Measurements from ENCODE around the gene DSE.

The DSE gene

GRCh38 chr6:116405652-116406356, 35.1 kb downstream of the DSE start:
- no peaks in the 10 kb centered on the region for H3K9me3 ChIP-seq (ENCODE audit: control insufficient read depth in 2 of 2, low read length in 2 of 2)
- H3K27me3 ChIP-seq (ENCODE audit: control insufficient read depth in 2 of 2, insufficient read depth in 2 of 2, low read length in 2 of 2) = peaks cover 0 to 2% of the 10 kb centered on the region in 2 donors
- H3K36me3 ChIP-seq (ENCODE audit: control insufficient read depth in 2 of 2, insufficient read depth in 2 of 2, low read length in 2 of 2) = no peaks in the 10 kb centered on the region
- H3K4me3 ChIP-seq (ENCODE audit: low read length in 2 of 2) = no peak overlapping the region
- no peaks in the 10 kb centered on the region for H3K4me1 ChIP-seq (ENCODE audit: control insufficient read depth in 2 of 2, insufficient read depth in 2 of 2, low read length in 2 of 2)
- H3K27ac ChIP-seq (ENCODE audit: low read depth in 2 of 2, low read length in 2 of 2) = peak overlapping the region in 1 of 2 donors; percentile 33
- H3K9ac ChIP-seq (ENCODE audit: low read depth in 1 of 2, low read length in 2 of 2) = no peak overlapping the region

DNA sequence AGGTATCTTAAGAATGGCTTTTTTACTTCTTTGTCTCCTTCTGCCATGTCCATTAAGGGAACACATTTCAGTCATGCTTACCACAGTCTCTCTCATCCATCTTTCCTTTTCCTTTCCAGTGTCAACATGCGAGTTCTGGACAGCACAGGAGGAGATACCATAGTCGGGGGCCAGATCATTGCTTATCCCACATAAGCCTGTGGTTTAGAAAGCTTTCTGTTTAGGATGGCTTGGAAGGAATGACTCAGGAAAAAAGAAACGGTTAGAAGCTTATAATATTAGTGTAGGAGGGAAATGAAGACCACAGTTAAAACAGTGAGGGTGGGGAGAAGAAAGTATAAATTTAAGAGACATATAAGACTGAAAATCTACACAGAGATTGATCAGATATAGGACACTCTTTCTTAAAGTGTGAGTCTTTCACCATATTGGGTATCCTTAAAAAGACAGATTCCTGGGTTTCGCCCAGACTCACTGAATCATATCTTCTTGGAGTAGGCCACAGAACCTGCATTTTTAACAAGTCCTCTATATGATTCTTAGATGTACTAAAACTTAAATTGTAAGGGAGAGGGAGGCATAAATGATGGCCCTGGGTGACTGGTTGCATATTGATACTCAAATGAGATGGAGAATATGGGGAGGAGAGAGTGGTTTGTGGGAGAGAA, 36.1 kb downstream of the DSE start:
- H3K4me3 ChIP-seq (ENCODE audit: low read length in 2 of 2) = no peak overlapping the region
- H3K27me3 ChIP-seq (ENCODE audit: control insufficient read depth in 2 of 2, insufficient read depth in 2 of 2, low read length in 2 of 2) = peaks cover 0 to 2% of the 10 kb centered on the region in 2 donors
- no peaks in the 10 kb centered on the region for H3K9me3 ChIP-seq (ENCODE audit: control insufficient read depth in 2 of 2, low read length in 2 of 2)
- no peaks in the 10 kb centered on the region for H3K36me3 ChIP-seq (ENCODE audit: control insufficient read depth in 2 of 2, insufficient read depth in 2 of 2, low read length in 2 of 2)
- H3K4me1 ChIP-seq (ENCODE audit: control insufficient read depth in 2 of 2, insufficient read depth in 2 of 2, low read length in 2 of 2) = peaks cover 0 to 3% of the 10 kb centered on the region in 2 donors
- no peak overlapping the region for H3K9ac ChIP-seq (ENCODE audit: low read depth in 1 of 2, low read length in 2 of 2)
- no peak overlapping the region for H3K27ac ChIP-seq (ENCODE audit: low read depth in 2 of 2, low read length in 2 of 2)

DNA sequence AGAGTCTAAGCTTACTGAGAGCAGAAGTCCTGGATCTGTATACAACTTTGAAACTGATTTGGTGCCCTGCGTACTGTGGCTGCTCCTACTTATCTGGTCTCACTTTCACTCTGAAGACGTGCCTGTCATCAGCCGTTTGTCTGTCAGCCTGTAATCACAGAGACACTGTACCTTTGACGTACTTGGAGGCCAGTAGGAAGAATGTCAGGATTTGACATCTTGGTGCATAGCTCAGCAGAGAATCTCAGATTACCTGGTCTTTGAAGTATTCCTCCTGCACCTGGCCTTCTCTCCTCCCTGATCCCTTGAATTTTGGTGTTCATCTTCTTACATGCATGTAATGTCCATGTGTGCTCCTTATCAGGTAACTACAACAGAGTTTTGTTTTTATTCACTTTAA, 37.7 kb downstream of the DSE start:
- Histone ChIP-seq H3K9ac (ENCODE audit: low read depth in 1 of 2, low read length in 2 of 2) (no peak overlapping the region), H3K27me3 (ENCODE audit: control insufficient read depth in 2 of 2, insufficient read depth in 2 of 2, low read length in 2 of 2) (peaks cover 0 to 2% of the 10 kb centered on the region in 2 donors), H3K36me3 (ENCODE audit: control insufficient read depth in 2 of 2, insufficient read depth in 2 of 2, low read length in 2 of 2) (no peaks in the 10 kb centered on the region), H3K4me3 (ENCODE audit: low read length in 2 of 2) (no peak overlapping the region), H3K27ac (ENCODE audit: low read depth in 2 of 2, low read length in 2 of 2) (no peak overlapping the region), H3K9me3 (ENCODE audit: control insufficient read depth in 2 of 2, low read length in 2 of 2) (no peaks in the 10 kb centered on the region), H3K4me1 (ENCODE audit: control insufficient read depth in 2 of 2, insufficient read depth in 2 of 2, low read length in 2 of 2) (peaks cover 0 to 3% of the 10 kb centered on the region in 2 donors)

DNA sequence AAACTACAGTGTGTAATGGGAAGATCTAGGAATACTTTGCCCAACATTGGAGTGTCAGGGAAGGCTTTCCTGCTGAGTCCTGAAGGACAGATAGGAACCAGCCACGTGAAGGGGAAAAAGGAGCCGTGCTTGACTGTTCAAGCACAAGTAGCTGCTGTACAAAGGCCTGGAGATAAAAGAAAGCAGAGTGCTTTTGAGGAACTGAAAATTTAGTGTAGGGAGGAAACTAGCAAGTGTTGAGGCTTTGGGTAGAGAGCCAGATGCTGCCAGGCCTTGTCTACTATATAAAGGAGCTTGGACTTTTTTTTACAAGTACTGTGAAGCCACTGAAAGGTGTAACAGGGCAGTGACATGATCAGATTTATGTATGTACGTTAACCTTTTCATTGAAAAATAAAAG, 39.0 kb downstream of the DSE start:
- no peak overlapping the region for H3K4me3 ChIP-seq (ENCODE audit: low read length in 2 of 2)
- H3K9ac ChIP-seq (ENCODE audit: low read depth in 1 of 2, low read length in 2 of 2) = no peak overlapping the region
- H3K36me3 ChIP-seq (ENCODE audit: control insufficient read depth in 2 of 2, insufficient read depth in 2 of 2, low read length in 2 of 2) = no peaks in the 10 kb centered on the region
- peaks cover 0 to 2% of the 10 kb centered on the region in 2 donors for H3K27me3 ChIP-seq (ENCODE audit: control insufficient read depth in 2 of 2, insufficient read depth in 2 of 2, low read length in 2 of 2)
- peaks cover 0 to 3% of the 10 kb centered on the region in 2 donors for H3K4me1 ChIP-seq (ENCODE audit: control insufficient read depth in 2 of 2, insufficient read depth in 2 of 2, low read length in 2 of 2)
- H3K27ac ChIP-seq (ENCODE audit: low read depth in 2 of 2, low read length in 2 of 2) = no peak overlapping the region
- no peaks in the 10 kb centered on the region for H3K9me3 ChIP-seq (ENCODE audit: control insufficient read depth in 2 of 2, low read length in 2 of 2)

DNA sequence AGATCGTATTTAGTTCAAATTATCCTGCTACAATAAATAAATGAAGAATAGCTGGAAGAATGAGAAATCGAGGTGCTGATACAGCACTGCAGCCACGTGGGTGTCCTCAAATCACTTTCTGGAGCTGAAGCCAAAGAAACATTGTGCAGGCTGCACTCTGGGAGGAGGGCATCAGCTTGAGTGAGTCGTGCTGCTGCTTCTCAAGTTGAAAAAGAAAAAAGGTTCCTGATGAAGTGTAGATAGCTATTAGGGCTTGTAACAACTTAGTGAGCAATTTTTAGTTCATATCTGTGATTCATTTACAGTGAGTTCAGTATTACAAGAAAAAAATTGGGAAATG, 40.5 kb downstream of the DSE start:
- H3K27me3 ChIP-seq (ENCODE audit: control insufficient read depth in 2 of 2, insufficient read depth in 2 of 2, low read length in 2 of 2) = peaks cover 0 to 2% of the 10 kb centered on the region in 2 donors
- H3K4me1 ChIP-seq (ENCODE audit: control insufficient read depth in 2 of 2, insufficient read depth in 2 of 2, low read length in 2 of 2) = peaks cover 0 to 3% of the 10 kb centered on the region in 2 donors
- no peaks in the 10 kb centered on the region for H3K36me3 ChIP-seq (ENCODE audit: control insufficient read depth in 2 of 2, insufficient read depth in 2 of 2, low read length in 2 of 2)
- no peaks in the 10 kb centered on the region for H3K9me3 ChIP-seq (ENCODE audit: control insufficient read depth in 2 of 2, low read length in 2 of 2)
- no peak overlapping the region for H3K4me3 ChIP-seq (ENCODE audit: low read length in 2 of 2)
- no peak overlapping the region for H3K27ac ChIP-seq (ENCODE audit: low read depth in 2 of 2, low read length in 2 of 2)
- no peak overlapping the region for H3K9ac ChIP-seq (ENCODE audit: low read depth in 1 of 2, low read length in 2 of 2)

DNA sequence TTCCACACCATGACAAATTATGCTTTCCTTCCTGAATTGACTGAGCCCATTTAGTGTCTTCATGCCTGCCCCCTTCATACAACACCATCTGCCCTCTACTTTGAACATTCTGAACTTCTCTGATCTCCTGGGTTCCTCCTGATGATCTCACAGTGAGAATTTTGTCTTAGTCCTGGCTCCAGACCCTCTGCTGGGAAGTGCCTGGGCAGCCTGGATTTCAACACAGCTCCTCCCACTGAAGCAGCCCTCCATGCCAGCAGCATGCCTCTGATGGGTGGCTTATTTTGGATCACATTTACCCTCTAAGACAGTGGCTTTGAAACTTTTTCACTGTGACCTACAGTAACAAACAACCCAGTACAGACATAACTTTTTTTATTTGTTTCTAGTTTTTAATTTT, 41.5 kb downstream of the DSE start:
- no peak overlapping the region for H3K27ac ChIP-seq (ENCODE audit: low read depth in 2 of 2, low read length in 2 of 2)
- H3K36me3 ChIP-seq (ENCODE audit: control insufficient read depth in 2 of 2, insufficient read depth in 2 of 2, low read length in 2 of 2) = no peaks in the 10 kb centered on the region
- H3K27me3 ChIP-seq (ENCODE audit: control insufficient read depth in 2 of 2, insufficient read depth in 2 of 2, low read length in 2 of 2) = peaks cover 0 to 2% of the 10 kb centered on the region in 2 donors
- no peak overlapping the region for H3K4me3 ChIP-seq (ENCODE audit: low read length in 2 of 2)
- H3K4me1 ChIP-seq (ENCODE audit: control insufficient read depth in 2 of 2, insufficient read depth in 2 of 2, low read length in 2 of 2) = peaks cover 0 to 3% of the 10 kb centered on the region in 2 donors
- no peak overlapping the region for H3K9ac ChIP-seq (ENCODE audit: low read depth in 1 of 2, low read length in 2 of 2)
- H3K9me3 ChIP-seq (ENCODE audit: control insufficient read depth in 2 of 2, low read length in 2 of 2) = no peaks in the 10 kb centered on the region

DNA sequence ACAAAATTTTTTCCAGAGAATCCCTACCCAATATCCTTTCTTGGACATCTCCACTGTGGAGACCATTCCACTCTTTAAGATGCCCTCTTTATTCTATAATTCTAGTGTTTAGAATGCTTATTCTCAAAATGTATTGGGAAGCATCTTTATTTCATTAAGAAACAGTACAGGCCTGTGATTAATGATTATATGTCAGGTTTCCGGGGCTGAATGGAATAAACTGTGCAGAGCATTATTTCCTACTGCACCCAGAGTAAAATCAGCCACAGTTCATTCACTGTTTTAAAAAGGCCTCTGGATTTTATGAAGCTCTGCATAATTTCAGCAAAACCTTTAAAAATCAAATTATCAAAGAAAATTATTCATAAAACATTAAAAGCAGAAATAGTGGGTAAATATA, 42.6 kb downstream of the DSE start:
- peaks cover 0 to 3% of the 10 kb centered on the region in 2 donors for H3K4me1 ChIP-seq (ENCODE audit: control insufficient read depth in 2 of 2, insufficient read depth in 2 of 2, low read length in 2 of 2)
- peaks cover 0 to 2% of the 10 kb centered on the region in 2 donors for H3K27me3 ChIP-seq (ENCODE audit: control insufficient read depth in 2 of 2, insufficient read depth in 2 of 2, low read length in 2 of 2)
- H3K9ac ChIP-seq (ENCODE audit: low read depth in 1 of 2, low read length in 2 of 2) = no peak overlapping the region
- no peaks in the 10 kb centered on the region for H3K36me3 ChIP-seq (ENCODE audit: control insufficient read depth in 2 of 2, insufficient read depth in 2 of 2, low read length in 2 of 2)
- H3K9me3 ChIP-seq (ENCODE audit: control insufficient read depth in 2 of 2, low read length in 2 of 2) = no peaks in the 10 kb centered on the region
- H3K4me3 ChIP-seq (ENCODE audit: low read length in 2 of 2) = no peak overlapping the region
- no peak overlapping the region for H3K27ac ChIP-seq (ENCODE audit: low read depth in 2 of 2, low read length in 2 of 2)

- H3K27me3 ChIP-seq (ENCODE audit: control insufficient read depth in 2 of 2, insufficient read depth in 2 of 2, low read length in 2 of 2) = no peaks in the 10 kb centered on the region
- no peak overlapping the region for H3K4me3 ChIP-seq (ENCODE audit: low read length in 2 of 2)
- no peaks in the 10 kb centered on the region for H3K36me3 ChIP-seq (ENCODE audit: control insufficient read depth in 2 of 2, insufficient read depth in 2 of 2, low read length in 2 of 2)
- no peak overlapping the region for H3K9ac ChIP-seq (ENCODE audit: low read depth in 1 of 2, low read length in 2 of 2)
- no peaks in the 10 kb centered on the region for H3K4me1 ChIP-seq (ENCODE audit: control insufficient read depth in 2 of 2, insufficient read depth in 2 of 2, low read length in 2 of 2)
- H3K9me3 ChIP-seq (ENCODE audit: control insufficient read depth in 2 of 2, low read length in 2 of 2) = no peaks in the 10 kb centered on the region
- H3K27ac ChIP-seq (ENCODE audit: low read depth in 2 of 2, low read length in 2 of 2) = no peak overlapping the region
Measured at GRCh38 chr6:116417661-116418060, 46.9 kb downstream of the DSE start.

DNA sequence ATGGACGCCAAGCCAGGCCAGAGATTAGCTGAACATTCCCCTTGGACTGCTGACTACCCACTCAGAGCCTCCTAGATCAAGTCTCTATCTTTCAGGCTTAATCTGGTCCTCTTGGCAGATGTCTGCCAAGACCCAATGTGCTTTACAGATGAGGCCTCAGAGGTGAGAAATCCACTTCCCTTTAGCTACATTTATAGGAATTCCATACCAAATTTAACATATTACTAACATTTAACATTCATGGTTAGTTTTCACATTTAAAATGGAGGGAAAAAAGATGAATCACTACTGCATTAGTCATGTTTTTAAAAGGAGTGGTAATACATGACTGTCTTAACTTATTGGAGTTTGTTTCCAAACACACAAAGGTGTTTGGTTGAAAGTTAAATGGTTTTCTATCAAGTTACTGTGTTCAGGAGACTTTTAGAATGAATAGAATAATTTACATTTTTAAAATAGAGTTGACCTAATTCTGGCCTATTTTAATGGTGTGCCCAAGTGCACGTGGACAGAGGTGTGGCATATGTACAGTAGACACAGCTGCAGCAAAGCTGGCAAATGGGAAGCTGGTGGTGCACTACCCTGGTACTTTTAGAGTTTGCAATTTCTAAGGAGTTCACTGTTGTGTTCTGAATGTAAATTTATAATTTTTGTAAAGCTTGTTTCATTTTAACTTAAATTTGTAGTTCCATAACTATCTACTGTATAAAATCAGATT, 48.5 kb downstream of the DSE start:
- Histone ChIP-seq H3K36me3 (ENCODE audit: control insufficient read depth in 2 of 2, insufficient read depth in 2 of 2, low read length in 2 of 2) (no peaks in the 10 kb centered on the region), H3K27ac (ENCODE audit: low read depth in 2 of 2, low read length in 2 of 2) (no peak overlapping the region), H3K9ac (ENCODE audit: low read depth in 1 of 2, low read length in 2 of 2) (no peak overlapping the region), H3K4me1 (ENCODE audit: control insufficient read depth in 2 of 2, insufficient read depth in 2 of 2, low read length in 2 of 2) (no peaks in the 10 kb centered on the region), H3K9me3 (ENCODE audit: control insufficient read depth in 2 of 2, low read length in 2 of 2) (no peaks in the 10 kb centered on the region), H3K27me3 (ENCODE audit: control insufficient read depth in 2 of 2, insufficient read depth in 2 of 2, low read length in 2 of 2) (no peaks in the 10 kb centered on the region), H3K4me3 (ENCODE audit: low read length in 2 of 2) (no peak overlapping the region)

DNA sequence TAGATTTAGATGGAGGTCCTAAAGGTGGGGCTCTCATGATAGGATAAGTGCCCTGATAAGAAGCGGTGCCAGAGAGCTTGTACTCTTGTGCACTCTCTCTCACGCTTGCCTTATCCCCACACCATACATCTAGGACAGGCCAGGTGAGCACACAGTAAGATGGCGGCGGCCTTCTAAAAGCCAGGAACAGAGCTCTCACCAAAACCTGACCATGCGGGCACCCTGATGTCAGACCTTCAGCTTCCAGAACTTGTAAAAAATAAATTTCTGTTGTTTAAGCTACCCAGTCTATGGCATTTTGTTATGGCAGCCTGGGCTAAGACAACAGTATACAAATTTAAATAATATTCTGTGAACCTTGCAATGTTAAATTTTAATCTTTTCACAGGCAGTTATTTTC, 49.6 kb downstream of the DSE start:
- H3K4me1 ChIP-seq (ENCODE audit: control insufficient read depth in 2 of 2, insufficient read depth in 2 of 2, low read length in 2 of 2) = no peaks in the 10 kb centered on the region
- no peaks in the 10 kb centered on the region for H3K9me3 ChIP-seq (ENCODE audit: control insufficient read depth in 2 of 2, low read length in 2 of 2)
- no peak overlapping the region for H3K9ac ChIP-seq (ENCODE audit: low read depth in 1 of 2, low read length in 2 of 2)
- no peaks in the 10 kb centered on the region for H3K36me3 ChIP-seq (ENCODE audit: control insufficient read depth in 2 of 2, insufficient read depth in 2 of 2, low read length in 2 of 2)
- H3K27ac ChIP-seq (ENCODE audit: low read depth in 2 of 2, low read length in 2 of 2) = no peak overlapping the region
- no peaks in the 10 kb centered on the region for H3K27me3 ChIP-seq (ENCODE audit: control insufficient read depth in 2 of 2, insufficient read depth in 2 of 2, low read length in 2 of 2)
- no peak overlapping the region for H3K4me3 ChIP-seq (ENCODE audit: low read length in 2 of 2)
